Right atrium auricular region (tissue), 2 donors: ENCODE data around the gene MGAT2. TPM values are rescaled to one million over a fixed set of nuclear protein-coding genes. Genes with fewer than 3 reads are reported as not detected.
A peak's percentile ranks its signal among the peaks of the same experiment; 100 is the strongest.
"Not testable (repeated sequence)": the region's sequence is repeated elsewhere in the genome, so short reads cannot be mapped to it uniquely, and the experiment has no call there.

Experiments
- DNase-seq: peaks from one replicate; pipeline ENCODE4 v3.0.0-alpha.2; 2019; ENCODE audit warnings: low spot score
- H3K27ac ChIP-seq, 2 donors: fragments of 200-600 bp; sonication (generic); 1 replicate in 1 of 2; 2 replicates in 1 of 2; pipeline ENCODE4 v1.5.1; 2016 to 2019
- H3K27me3 ChIP-seq, 2 donors: fragments of 200-600 bp; sonication (generic); one replicate each; pipeline versions ENCODE4 v1.5.1 to v1.6.0; 2017 to 2019
- H3K36me3 ChIP-seq: fragments of 200-600 bp; sonication (generic); one replicate; pipeline ENCODE4 v1.5.1; 2016
- H3K4me1 ChIP-seq, 2 donors: fragments of 200-600 bp; sonication (generic); one replicate each; pipeline versions ENCODE4 v1.5.1 to v1.6.0; 2017 to 2019
- H3K4me3 ChIP-seq, 2 donors: fragments of 200-600 bp; sonication (generic); 1 replicate in 1 of 2; 2 replicates in 1 of 2; pipeline ENCODE4 v1.5.1; 2017 to 2019; ENCODE audit warnings: mild to moderate bottlenecking in 1 of 2, moderate library complexity in 1 of 2
- H3K9me3 ChIP-seq, 2 donors: fragments of 200-600 bp; sonication (generic); one replicate each; pipeline ENCODE4 v1.5.1; 2019
- CTCF ChIP-seq, 2 donors: fragments of 200-600 bp; sonication (generic); IDR thresholded peaks; one replicate each; pipeline ENCODE4 v1.5.1; 2019; ENCODE audit warnings: antibody characterized with exemption in 2 of 2
- total RNA-seq, 2 donors: library from RNA; depleted of rRNA; stranded (reverse); fragments of >200 nt; gene quantifications; one replicate each; pipeline ENCODE4 v1.1.0, GENCODE V29; 2016

MGAT2 gene
- total RNA-seq, 2 donors from 2014 or later = 15.4 to 22.9 TPM

- peaks cover 16% of the 10 kb centered on the region for H3K36me3 ChIP-seq
- no peaks in the 10 kb centered on the region for H3K9me3 ChIP-seq
These were observed 4.8 kb upstream of the MGAT2 start for GRCh38 chr14:49615776-49616175.

GRCh38 chr14:49617852-49618519 lies 2.6 kb upstream of the MGAT2 start:
- H3K27me3 ChIP-seq = no peaks in the 10 kb centered on the region
- no peak for DNase-seq
- H3K4me1 ChIP-seq = peaks cover 0 to 29% of the 10 kb centered on the region in 2 donors
- TF ChIP-seq CTCF (IDR thresholded peaks at IDR 0.05) = no peak
- H3K36me3 ChIP-seq = peaks cover 16% of the 10 kb centered on the region
- no peak overlapping the region for H3K27ac ChIP-seq
- H3K9me3 ChIP-seq = no peaks in the 10 kb centered on the region
- no peak overlapping the region for H3K4me3 ChIP-seq

More at GRCh38 chr14:49615776-49616175, 4.8 kb upstream of the MGAT2 start:
- Histone ChIP-seq H3K4me1 (peaks cover 0 to 12% of the 10 kb centered on the region in 2 donors), H3K27me3 (no peaks in the 10 kb centered on the region), H3K27ac (no peak overlapping the region), H3K4me3 (no peak overlapping the region)
- no peak for TF ChIP-seq CTCF (IDR thresholded peaks at IDR 0.05)
- no peak for DNase-seq

DNA sequence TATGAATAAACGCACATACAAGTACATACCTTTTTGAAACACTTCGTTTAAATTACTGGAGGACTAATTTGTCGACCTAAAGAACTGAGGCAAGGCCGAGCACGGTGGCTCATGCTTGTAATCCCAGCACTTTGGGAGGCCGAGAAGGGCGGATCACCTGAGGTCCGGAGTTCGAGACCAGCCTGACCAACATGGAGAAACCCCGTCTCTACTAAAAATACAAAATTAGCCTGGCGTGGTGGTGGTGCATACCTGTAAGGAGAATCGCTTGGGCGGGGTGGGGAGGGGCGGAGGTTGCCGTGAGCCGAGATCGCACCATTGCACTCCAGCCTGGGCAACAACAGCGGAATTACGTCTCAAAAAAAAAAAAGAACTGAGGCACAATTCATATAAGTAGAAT lies 1.3 kb upstream of the MGAT2 start:
- not testable (repeated sequence) for H3K27me3 ChIP-seq, H3K27ac ChIP-seq, H3K9me3 ChIP-seq, DNase-seq
- Histone ChIP-seq H3K36me3 (peaks cover 16% of the 10 kb centered on the region), H3K4me3 (peak overlapping the region; percentile 73 to 82), H3K4me1 (peaks cover 0 to 41% of the 10 kb centered on the region in 2 donors)

GRCh38 chr14:49619730-49620129 lies 869 bp upstream of the MGAT2 start:
- DNase-seq = no peak
- TF ChIP-seq CTCF (IDR thresholded peaks at IDR 0.05) = no peak
- H3K36me3 ChIP-seq = peaks cover 16% of the 10 kb centered on the region
- peak overlapping the region; percentile 73 to 82 for H3K4me3 ChIP-seq
- H3K27me3 ChIP-seq = no peaks in the 10 kb centered on the region
- H3K9me3 ChIP-seq = no peaks in the 10 kb centered on the region
- peaks cover 0 to 41% of the 10 kb centered on the region in 2 donors for H3K4me1 ChIP-seq
- peak overlapping the region; percentile 91 for H3K27ac ChIP-seq

DNA sequence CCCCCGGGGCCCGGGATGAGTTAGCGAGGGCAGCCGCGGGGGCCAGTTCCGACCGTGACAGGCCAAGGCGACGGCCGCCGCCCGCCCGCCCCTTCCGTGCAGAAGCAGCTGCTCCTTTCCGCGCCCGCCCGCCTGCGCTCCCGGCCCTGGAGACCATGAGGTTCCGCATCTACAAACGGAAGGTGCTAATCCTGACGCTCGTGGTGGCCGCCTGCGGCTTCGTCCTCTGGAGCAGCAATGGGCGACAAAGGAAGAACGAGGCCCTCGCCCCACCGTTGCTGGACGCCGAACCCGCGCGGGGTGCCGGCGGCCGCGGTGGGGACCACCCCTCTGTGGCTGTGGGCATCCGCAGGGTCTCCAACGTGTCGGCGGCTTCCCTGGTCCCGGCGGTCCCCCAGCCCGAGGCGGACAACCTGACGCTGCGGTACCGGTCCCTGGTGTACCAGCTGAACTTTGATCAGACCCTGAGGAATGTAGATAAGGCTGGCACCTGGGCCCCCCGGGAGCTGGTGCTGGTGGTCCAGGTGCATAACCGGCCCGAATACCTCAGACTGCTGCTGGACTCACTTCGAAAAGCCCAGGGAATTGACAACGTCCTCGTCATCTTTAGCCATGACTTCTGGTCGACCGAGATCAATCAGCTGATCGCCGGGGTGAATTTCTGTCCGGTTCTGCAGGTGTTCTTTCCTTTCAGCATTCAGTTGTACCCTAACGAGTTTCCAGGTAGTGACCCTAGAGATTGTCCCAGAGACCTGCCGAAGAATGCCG lies 699 bp downstream of the MGAT2 start:
- TF ChIP-seq CTCF (IDR thresholded peaks at IDR 0.05) = peak in 1 of 2 donors; percentile 2
- H3K9me3 ChIP-seq = no peaks in the 10 kb centered on the region
- peak; percentile 75 for DNase-seq
- peak overlapping the region; percentile 91 for H3K27ac ChIP-seq
- no peaks in the 10 kb centered on the region for H3K27me3 ChIP-seq
- H3K36me3 ChIP-seq = peaks cover 20% of the 10 kb centered on the region
- peak overlapping the region; percentile 73 to 82 for H3K4me3 ChIP-seq
- peaks cover 0 to 41% of the 10 kb centered on the region in 2 donors for H3K4me1 ChIP-seq

- peak overlapping the region; percentile 73 to 82 for H3K4me3 ChIP-seq
- TF ChIP-seq CTCF (IDR thresholded peaks at IDR 0.05) = no peak
- no peaks in the 10 kb centered on the region for H3K27me3 ChIP-seq
- H3K9me3 ChIP-seq = no peaks in the 10 kb centered on the region
- DNase-seq = no peak
- H3K27ac ChIP-seq = no peak overlapping the region
- H3K4me1 ChIP-seq = peaks cover 0 to 41% of the 10 kb centered on the region in 2 donors
- peaks cover 23% of the 10 kb centered on the region for H3K36me3 ChIP-seq
These were observed 1.5 kb downstream of the MGAT2 start for GRCh38 chr14:49622022-49622607.
